ENCODE data around the gene ABCA8. TPM values are rescaled to one million over a fixed set of nuclear protein-coding genes. Genes with fewer than 3 reads are reported as not detected.
"Not testable (repeated sequence)": the region's sequence is repeated elsewhere in the genome, so short reads cannot be mapped to it uniquely, and the experiment has no call there.

ABCA8 gene
- total and polyA plus RNA-seq, 7 experiments from 2014 or later = not detected

DNA sequence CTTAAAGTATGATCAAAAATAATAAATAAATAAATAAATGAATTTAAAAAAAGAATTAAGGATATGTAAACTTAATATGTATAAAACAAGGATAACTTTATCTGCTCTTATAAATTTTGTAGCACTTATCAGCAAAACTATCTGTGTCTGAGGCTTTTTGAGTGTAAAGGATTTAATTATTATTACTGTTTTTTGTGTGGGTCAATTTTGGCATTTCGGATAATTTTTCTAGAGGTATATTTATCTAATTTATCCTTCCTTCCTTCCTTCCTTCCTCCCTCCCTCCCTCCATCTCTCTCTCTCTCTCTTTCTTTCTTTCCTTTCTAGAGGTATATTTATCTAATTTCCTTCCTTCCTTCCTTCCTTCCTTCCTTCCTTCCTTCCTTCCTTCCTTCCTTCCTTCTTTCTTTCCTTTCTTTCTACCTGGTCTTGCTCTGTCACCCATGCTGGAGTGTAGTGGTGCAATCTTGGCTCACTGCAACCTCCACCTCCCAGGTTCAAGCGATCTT, 120.8 kb downstream of the ABCA8 start:
- H3K4me1 Mint-ChIP-seq = peaks cover 0 to 4% (median 0%) of the 10 kb centered on the region in 7 donors
- H3K36me3 ChIP-seq (ENCODE audit: control insufficient read depth in 2 of 3, insufficient read depth in 3 of 3, low read length in 3 of 3) = no peaks in the 10 kb centered on the region
- no peaks in the 10 kb centered on the region for H3K9me3 ChIP-seq (ENCODE audit: control insufficient read depth in 2 of 3, low read length in 3 of 3)
- H3K27me3 Mint-ChIP-seq = peaks cover 2 to 60% (median 17%) of the 10 kb centered on the region in 5 donors
- DNase-seq (no peak), ATAC-seq (no peak)
- ChIA-PET POLR2A (no interaction called here), CTCF (no interaction called here)
- H3K36me3 Mint-ChIP-seq = no peaks in the 10 kb centered on the region
- no peak overlapping the region for H3K4me3 Mint-ChIP-seq
- no peak overlapping the region for H3K27ac ChIP-seq (ENCODE audit: low read depth, low read length)
- H3K9me3 Mint-ChIP-seq = peaks cover 0 to 2% (median 0%) of the 10 kb centered on the region in 11 donors
- intact Hi-C loops (cut with micrococcal nuclease) = no loop called here
- H3K4me3 ChIP-seq (ENCODE audit: low read length) = no peak overlapping the region
- no peaks in the 10 kb centered on the region for H3K4me1 ChIP-seq (ENCODE audit: control insufficient read depth in 2 of 2, insufficient read depth in 2 of 2, low read length in 2 of 2)
- no peak overlapping the region for H3K27ac Mint-ChIP-seq
- H3K27me3 ChIP-seq (ENCODE audit: control insufficient read depth in 2 of 2, insufficient read depth in 2 of 2, low read length in 2 of 2) = no peaks in the 10 kb centered on the region

DNA sequence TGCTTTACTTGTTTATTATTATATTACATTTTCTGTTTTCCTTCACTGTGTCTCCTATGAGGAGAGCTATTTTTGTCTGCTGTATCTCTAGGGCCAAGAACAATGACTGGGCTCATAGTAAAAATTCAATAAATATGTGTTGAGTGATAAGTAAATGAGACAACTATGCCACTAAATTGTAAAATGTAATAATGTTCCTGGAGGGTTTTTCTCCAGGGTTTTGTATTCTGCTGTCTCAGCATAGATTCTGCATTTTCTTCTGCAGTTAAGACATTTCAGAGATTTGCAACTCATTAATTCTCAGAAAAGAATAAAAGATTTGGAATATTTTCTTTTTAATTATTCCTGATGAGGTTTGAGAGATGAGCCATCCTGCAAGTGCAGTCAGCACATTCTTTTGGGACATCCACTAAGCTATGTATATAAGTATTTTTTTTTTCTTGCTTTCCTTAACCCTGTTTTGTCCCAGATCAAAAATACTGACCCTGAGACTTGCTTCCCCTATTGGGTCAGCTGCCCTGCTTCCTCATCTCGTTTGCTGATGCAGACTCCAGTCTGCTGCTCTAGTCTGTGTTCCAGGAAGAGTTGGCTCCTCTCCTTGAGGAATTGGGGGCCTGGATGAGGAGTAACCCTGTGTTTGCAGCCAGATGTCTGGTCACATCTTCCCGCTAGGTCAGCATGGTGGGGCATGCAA, 122.9 kb downstream of the ABCA8 start:
- no peak overlapping the region for H3K27ac Mint-ChIP-seq
- Histone ChIP-seq H3K27ac (ENCODE audit: low read depth, low read length) (no peak overlapping the region), H3K9me3 (ENCODE audit: control insufficient read depth in 2 of 3, low read length in 3 of 3) (no peaks in the 10 kb centered on the region), H3K4me1 (ENCODE audit: control insufficient read depth in 2 of 2, insufficient read depth in 2 of 2, low read length in 2 of 2) (no peaks in the 10 kb centered on the region), H3K36me3 (ENCODE audit: control insufficient read depth in 2 of 3, insufficient read depth in 3 of 3, low read length in 3 of 3) (no peaks in the 10 kb centered on the region), H3K4me3 (ENCODE audit: low read length) (no peak overlapping the region), H3K27me3 (ENCODE audit: control insufficient read depth in 2 of 2, insufficient read depth in 2 of 2, low read length in 2 of 2) (no peaks in the 10 kb centered on the region)
- ChIA-PET CTCF (no interaction called here), POLR2A (no interaction called here)
- peaks cover 0 to 4% (median 0%) of the 10 kb centered on the region in 7 donors for H3K4me1 Mint-ChIP-seq
- no peaks in the 10 kb centered on the region for H3K36me3 Mint-ChIP-seq
- no peak overlapping the region for H3K4me3 Mint-ChIP-seq
- ATAC-seq (no peak), DNase-seq (no peak)
- peaks cover 2 to 42% (median 14%) of the 10 kb centered on the region in 5 donors for H3K27me3 Mint-ChIP-seq
- H3K9me3 Mint-ChIP-seq = peaks cover 0 to 4% (median 0%) of the 10 kb centered on the region in 11 donors
- intact Hi-C loops (cut with micrococcal nuclease) = no loop called here

DNA sequence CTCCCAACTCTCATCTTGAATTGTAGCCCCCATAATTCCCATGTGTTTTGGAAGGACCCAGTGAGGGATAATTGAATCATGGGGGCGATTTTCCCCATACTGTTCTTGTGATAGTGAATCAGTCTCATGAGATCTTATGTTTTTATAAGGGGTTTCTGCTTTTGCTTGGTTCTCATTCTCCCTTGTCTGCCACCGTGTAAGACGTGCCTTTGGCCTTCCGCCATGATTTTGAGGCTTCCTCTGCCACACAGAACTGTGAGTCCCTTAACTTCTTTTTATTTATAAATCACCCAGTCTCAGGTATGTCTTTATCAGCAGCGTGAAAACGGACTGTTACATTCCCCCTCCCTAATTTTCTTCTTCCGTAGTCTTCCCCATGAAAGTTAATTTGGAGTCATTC, 124.0 kb downstream of the ABCA8 start:
- no peaks in the 10 kb centered on the region for H3K36me3 ChIP-seq (ENCODE audit: control insufficient read depth in 2 of 3, insufficient read depth in 3 of 3, low read length in 3 of 3)
- Mint-ChIP-seq H3K27ac (no peak overlapping the region), H3K27me3 (peaks cover 2 to 32% (median 8%) of the 10 kb centered on the region in 5 donors), H3K36me3 (no peaks in the 10 kb centered on the region), H3K9me3 (peaks cover 0 to 4% (median 0%) of the 10 kb centered on the region in 11 donors), H3K4me1 (peaks cover 0 to 1% (median 0%) of the 10 kb centered on the region in 7 donors), H3K4me3 (no peak overlapping the region)
- ChIA-PET CTCF (no interaction called here), POLR2A (no interaction called here)
- intact Hi-C loops (cut with micrococcal nuclease) = no loop called here
- ATAC-seq (no peak), DNase-seq (no peak)
- H3K9me3 ChIP-seq (ENCODE audit: control insufficient read depth in 2 of 3, low read length in 3 of 3) = no peaks in the 10 kb centered on the region
- H3K27me3 ChIP-seq (ENCODE audit: control insufficient read depth in 2 of 2, insufficient read depth in 2 of 2, low read length in 2 of 2) = no peaks in the 10 kb centered on the region
- H3K4me1 ChIP-seq (ENCODE audit: control insufficient read depth in 2 of 2, insufficient read depth in 2 of 2, low read length in 2 of 2) = no peaks in the 10 kb centered on the region
- no peak overlapping the region for H3K27ac ChIP-seq (ENCODE audit: low read depth, low read length)
- H3K4me3 ChIP-seq (ENCODE audit: low read length) = no peak overlapping the region

DNA sequence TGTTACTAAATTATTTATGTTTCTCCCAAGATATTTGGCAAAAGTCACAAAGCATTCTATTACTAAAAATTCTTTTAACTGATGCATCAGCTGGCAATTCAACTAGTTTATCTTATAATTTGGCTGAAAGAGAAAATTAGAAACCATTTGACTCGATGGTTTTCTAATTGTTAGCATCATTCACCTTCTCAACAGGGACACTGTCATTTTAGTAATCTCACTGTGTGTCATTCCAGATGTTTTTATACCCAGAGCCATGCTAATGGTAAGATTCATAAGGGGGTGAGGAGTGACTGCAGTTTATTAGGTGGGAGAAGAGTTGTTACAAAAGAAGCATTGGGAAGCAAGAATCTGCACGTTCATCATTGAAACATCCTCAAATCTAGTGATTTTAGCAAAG, 124.9 kb downstream of the ABCA8 start:
- Histone ChIP-seq H3K9me3 (ENCODE audit: control insufficient read depth in 2 of 3, low read length in 3 of 3) (no peaks in the 10 kb centered on the region), H3K36me3 (ENCODE audit: control insufficient read depth in 2 of 3, insufficient read depth in 3 of 3, low read length in 3 of 3) (no peaks in the 10 kb centered on the region), H3K27me3 (ENCODE audit: control insufficient read depth in 2 of 2, insufficient read depth in 2 of 2, low read length in 2 of 2) (no peaks in the 10 kb centered on the region), H3K27ac (ENCODE audit: low read depth, low read length) (no peak overlapping the region), H3K4me3 (ENCODE audit: low read length) (no peak overlapping the region), H3K4me1 (ENCODE audit: control insufficient read depth in 2 of 2, insufficient read depth in 2 of 2, low read length in 2 of 2) (no peaks in the 10 kb centered on the region)
- POLR2A ChIA-PET = no interaction called here
- Mint-ChIP-seq H3K4me3 (no peak overlapping the region), H3K36me3 (no peaks in the 10 kb centered on the region), H3K27ac (no peak overlapping the region), H3K9me3 (peaks cover 0 to 4% (median 0%) of the 10 kb centered on the region in 11 donors), H3K4me1 (peaks cover 0 to 1% (median 0%) of the 10 kb centered on the region in 7 donors), H3K27me3 (peaks cover 2 to 26% (median 8%) of the 10 kb centered on the region in 5 donors)
- CTCF ChIA-PET = no interaction called here
- no peak for ATAC-seq
- intact Hi-C loops (cut with micrococcal nuclease) = no loop called here
- no peak for DNase-seq

DNA sequence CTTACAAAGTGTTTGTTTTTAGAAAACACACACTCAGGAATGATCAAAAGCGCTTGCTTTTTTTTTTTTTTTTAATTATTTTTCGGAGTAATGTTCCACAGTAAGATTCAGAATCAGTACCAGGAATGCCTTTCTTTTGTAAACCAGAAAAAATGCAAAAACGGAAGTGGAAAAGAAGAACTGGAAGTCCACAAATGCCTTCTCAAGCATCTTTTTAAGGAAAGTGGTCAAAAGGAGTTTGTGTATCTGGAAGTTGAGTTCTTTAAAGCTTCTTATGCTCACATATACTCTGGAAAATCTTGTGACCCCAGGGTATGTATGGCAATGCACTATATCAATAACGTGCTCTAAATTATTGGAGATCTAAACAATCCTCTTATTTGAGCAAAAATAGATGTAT, 126.0 kb downstream of the ABCA8 start:
- no peaks in the 10 kb centered on the region for H3K36me3 ChIP-seq (ENCODE audit: control insufficient read depth in 2 of 3, insufficient read depth in 3 of 3, low read length in 3 of 3)
- Mint-ChIP-seq H3K9me3 (peaks cover 0 to 4% (median 0%) of the 10 kb centered on the region in 11 donors), H3K27ac (no peak overlapping the region), H3K4me1 (no peaks in the 10 kb centered on the region), H3K27me3 (peaks cover 2 to 23% (median 8%) of the 10 kb centered on the region in 5 donors), H3K4me3 (no peak overlapping the region), H3K36me3 (no peaks in the 10 kb centered on the region)
- H3K9me3 ChIP-seq (ENCODE audit: control insufficient read depth in 2 of 3, low read length in 3 of 3) = no peaks in the 10 kb centered on the region
- no peak overlapping the region for H3K27ac ChIP-seq (ENCODE audit: low read depth, low read length)
- ChIA-PET CTCF (no interaction called here), POLR2A (no interaction called here)
- no peaks in the 10 kb centered on the region for H3K27me3 ChIP-seq (ENCODE audit: control insufficient read depth in 2 of 2, insufficient read depth in 2 of 2, low read length in 2 of 2)
- ATAC-seq = no peak
- intact Hi-C loops (cut with micrococcal nuclease) = no loop called here
- no peaks in the 10 kb centered on the region for H3K4me1 ChIP-seq (ENCODE audit: control insufficient read depth in 2 of 2, insufficient read depth in 2 of 2, low read length in 2 of 2)
- no peak for DNase-seq
- H3K4me3 ChIP-seq (ENCODE audit: low read length) = no peak overlapping the region

DNA sequence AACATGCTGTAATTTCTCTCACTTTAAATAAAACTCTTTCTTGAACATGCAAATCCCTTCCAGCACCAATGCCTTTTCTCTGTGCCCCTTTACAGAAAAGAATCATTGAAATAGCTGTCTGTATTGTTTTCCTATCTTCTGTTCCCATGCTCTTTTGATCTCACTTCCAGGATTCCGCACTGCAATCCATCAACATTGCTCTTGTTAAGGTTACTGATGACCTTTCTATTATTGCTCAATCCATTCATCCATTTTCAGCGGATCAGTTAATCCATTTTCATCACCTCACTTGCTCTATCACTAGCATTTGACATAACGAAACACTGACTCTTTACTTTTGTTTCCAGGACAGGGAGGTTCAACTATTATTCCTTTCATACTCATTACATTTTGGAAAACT, 130.5 kb downstream of the ABCA8 start:
- H3K4me3 Mint-ChIP-seq = no peak overlapping the region
- Histone ChIP-seq H3K27ac (ENCODE audit: low read depth, low read length) (no peak overlapping the region), H3K4me3 (ENCODE audit: low read length) (no peak overlapping the region), H3K4me1 (ENCODE audit: control insufficient read depth in 2 of 2, insufficient read depth in 2 of 2, low read length in 2 of 2) (no peaks in the 10 kb centered on the region), H3K36me3 (ENCODE audit: control insufficient read depth in 2 of 3, insufficient read depth in 3 of 3, low read length in 3 of 3) (no peaks in the 10 kb centered on the region), H3K27me3 (ENCODE audit: control insufficient read depth in 2 of 2, insufficient read depth in 2 of 2, low read length in 2 of 2) (no peaks in the 10 kb centered on the region), H3K9me3 (ENCODE audit: control insufficient read depth in 2 of 3, low read length in 3 of 3) (no peaks in the 10 kb centered on the region)
- H3K36me3 Mint-ChIP-seq = no peaks in the 10 kb centered on the region
- POLR2A ChIA-PET = interaction anchor here (0.7 kb wide), 1 partner anchor 18 kb away, joined by 3 read pairs; no protein-coding TSS in a partner anchor
- DNase-seq = no peak
- intact Hi-C loops (cut with micrococcal nuclease) = no loop called here
- peaks cover 0 to 18% (median 13%) of the 10 kb centered on the region in 5 donors for H3K27me3 Mint-ChIP-seq
- no peaks in the 10 kb centered on the region for H3K4me1 Mint-ChIP-seq
- no peak for ATAC-seq
- H3K27ac Mint-ChIP-seq = no peak overlapping the region
- CTCF ChIA-PET = no interaction called here
- peaks cover 0 to 4% (median 0%) of the 10 kb centered on the region in 11 donors for H3K9me3 Mint-ChIP-seq

DNA sequence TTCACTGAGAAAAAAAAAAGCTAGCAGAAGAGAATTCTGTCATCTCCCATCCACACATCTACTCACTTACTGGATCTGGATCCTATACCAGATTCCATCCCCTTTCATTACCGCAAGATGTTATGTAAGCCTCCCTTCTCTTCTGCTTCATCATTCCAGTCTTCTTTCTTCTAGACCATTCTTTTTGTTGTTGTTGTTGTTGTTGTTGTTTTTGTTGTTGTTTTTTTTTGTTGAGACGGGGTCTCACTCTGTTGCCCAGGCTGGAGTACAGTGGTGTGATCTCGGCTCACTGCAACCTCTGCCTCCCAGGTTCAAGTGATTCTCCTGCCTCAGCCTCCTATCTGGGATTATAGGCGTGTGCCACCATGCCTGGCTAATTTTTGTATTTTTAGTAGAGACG, 131.0 kb downstream of the ABCA8 start:
- H3K4me1 Mint-ChIP-seq; H3K36me3 ChIP-seq (ENCODE audit: control insufficient read depth in 2 of 3, insufficient read depth in 3 of 3, low read length in 3 of 3); DNase-seq; H3K4me3 Mint-ChIP-seq; H3K27me3 ChIP-seq (ENCODE audit: control insufficient read depth in 2 of 2, insufficient read depth in 2 of 2, low read length in 2 of 2); H3K4me1 ChIP-seq (ENCODE audit: control insufficient read depth in 2 of 2, insufficient read depth in 2 of 2, low read length in 2 of 2); H3K27ac Mint-ChIP-seq; H3K36me3 Mint-ChIP-seq; POLR2A ChIA-PET; ATAC-seq; CTCF ChIA-PET; H3K9me3 ChIP-seq (ENCODE audit: control insufficient read depth in 2 of 3, low read length in 3 of 3); H3K9me3 Mint-ChIP-seq; intact Hi-C loops (cut with micrococcal nuclease); H3K27ac ChIP-seq (ENCODE audit: low read depth, low read length); H3K4me3 ChIP-seq (ENCODE audit: low read length): not testable (repeated sequence)
- peaks cover 0 to 18% (median 16%) of the 10 kb centered on the region in 5 donors for H3K27me3 Mint-ChIP-seq
